Measurements from ENCODE around the gene VAV1.

GRCh38 chr19:6744381-6745301 lies 27.9 kb upstream of the VAV1 start:
- TF ChIP-seq, protein P1, sequence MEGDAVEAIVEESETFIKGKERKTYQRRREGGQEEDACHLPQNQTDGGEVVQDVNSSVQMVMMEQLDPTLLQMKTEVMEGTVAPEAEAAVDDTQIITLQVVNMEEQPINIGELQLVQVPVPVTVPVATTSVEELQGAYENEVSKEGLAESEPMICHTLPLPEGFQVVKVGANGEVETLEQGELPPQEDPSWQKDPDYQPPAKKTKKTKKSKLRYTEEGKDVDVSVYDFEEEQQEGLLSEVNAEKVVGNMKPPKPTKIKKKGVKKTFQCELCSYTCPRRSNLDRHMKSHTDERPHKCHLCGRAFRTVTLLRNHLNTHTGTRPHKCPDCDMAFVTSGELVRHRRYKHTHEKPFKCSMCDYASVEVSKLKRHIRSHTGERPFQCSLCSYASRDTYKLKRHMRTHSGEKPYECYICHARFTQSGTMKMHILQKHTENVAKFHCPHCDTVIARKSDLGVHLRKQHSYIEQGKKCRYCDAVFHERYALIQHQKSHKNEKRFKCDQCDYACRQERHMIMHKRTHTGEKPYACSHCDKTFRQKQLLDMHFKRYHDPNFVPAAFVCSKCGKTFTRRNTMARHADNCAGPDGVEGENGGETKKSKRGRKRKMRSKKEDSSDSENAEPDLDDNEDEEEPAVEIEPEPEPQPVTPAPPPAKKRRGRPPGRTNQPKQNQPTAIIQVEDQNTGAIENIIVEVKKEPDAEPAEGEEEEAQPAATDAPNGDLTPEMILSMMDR (IDR thresholded peaks at IDR 0.05; ENCODE audit: insufficient read depth, low read length), result no peak
- TF ChIP-seq POLR2AphosphoS5 (IDR thresholded peaks at IDR 0.05; ENCODE audit: low read depth) (no peak), GABPA (IDR thresholded peaks at IDR 0.05; ENCODE audit: low read depth) (no peak)

Data from HL-60 (cell line).